Upper lobe of right lung (tissue), 1 donor: ENCODE results near the gene PTPN22. TPM values are rescaled to one million over a fixed set of nuclear protein-coding genes. Genes with fewer than 3 reads are reported as not detected.

Experiments
- ATAC-seq: fragments of 200-7000 bp; cut with Tn5 transposase; one replicate; pipeline ENCODE4 v1.9.1; 2020; ENCODE audit warnings: mild to moderate bottlenecking, moderate library complexity
- DNase-seq: peaks from one replicate; pipeline ENCODE4 v3.0.0-alpha.2; 2020
- H3K27ac ChIP-seq: fragments of 200-600 bp; one replicate; pipeline ENCODE4 v1.8.0; 2022
- H3K27me3 ChIP-seq: fragments of 200-600 bp; one replicate; pipeline ENCODE4 v1.8.0; 2022; ENCODE audit warnings: mild to moderate bottlenecking
- H3K36me3 ChIP-seq: fragments of 200-600 bp; one replicate; pipeline ENCODE4 v1.8.0; 2022
- H3K4me1 ChIP-seq: fragments of 200-600 bp; one replicate; pipeline ENCODE4 v1.8.0; 2022
- H3K4me3 ChIP-seq: fragments of 200-600 bp; one replicate; pipeline ENCODE4 v1.8.0; 2022; ENCODE audit warnings: mild to moderate bottlenecking
- H3K9me3 ChIP-seq: fragments of 200-600 bp; one replicate; pipeline ENCODE4 v1.8.0; 2022
- intact Hi-C: fragments of 100-400 bp; cut with DNase I; formaldehyde crosslinking; loops from one replicate; pipeline ENCODE4 v1.11.0; 2022
- total RNA-seq: library from RNA; stranded (reverse); fragmentation: NEBNext Ultra II Directional; extraction: Animal tissue kit (Norgen Biotek cat#: 25700); gene quantifications from one replicate; pipeline ENCODE4 v1.2.1, GENCODE V29; 2021
- TF ChIP-seq, protein P1 (sequence below): fragments of 200-600 bp; IDR thresholded peaks from one replicate; pipeline ENCODE4 v1.8.0; 2022; ENCODE audit warnings: antibody characterized with exemption
- donor health status: DM: no; HTN: yes; CAD: no; lungs with severe emphysema.

The PTPN22 gene
- total RNA-seq, 1 donor from 2014 or later = 12.2 TPM

DNA sequence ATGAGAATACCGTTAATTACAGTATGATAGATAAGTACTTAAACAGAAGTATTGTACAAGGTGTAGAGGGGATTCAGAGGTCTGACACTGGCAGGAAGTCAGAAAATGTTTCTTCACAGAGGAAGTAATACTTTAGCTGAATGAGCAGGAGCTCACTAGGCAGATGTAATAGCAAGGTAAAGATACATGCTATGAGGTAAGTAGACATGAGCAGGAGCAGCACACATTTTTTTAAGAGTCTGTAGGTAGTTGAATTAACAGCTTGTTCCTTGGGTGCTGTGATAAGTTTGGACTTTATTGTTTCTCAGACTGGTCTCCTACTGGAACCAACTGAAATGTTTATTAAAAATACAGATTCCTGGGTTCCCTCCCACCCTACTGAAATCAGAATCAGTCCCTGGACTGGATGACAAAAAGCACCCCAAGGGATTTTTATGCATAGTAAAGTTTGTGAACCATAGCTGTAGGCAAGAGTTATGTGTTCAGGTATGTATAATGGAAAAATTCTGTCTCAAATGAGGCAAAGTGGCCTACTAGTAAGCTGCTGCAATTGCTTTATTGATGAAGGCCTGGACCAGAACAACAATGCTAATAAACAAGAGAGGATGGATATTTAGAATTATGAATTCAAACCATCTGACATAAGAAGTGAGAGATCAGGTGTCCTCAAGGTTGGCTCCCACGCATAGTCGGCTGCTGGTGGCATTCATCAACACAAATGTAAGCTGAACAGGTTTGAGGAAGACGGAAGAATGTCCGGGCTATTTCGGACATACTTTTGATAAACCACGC, 32.2 kb upstream of the PTPN22 start:
- H3K27ac ChIP-seq = peak overlapping the region; percentile 88

DNA sequence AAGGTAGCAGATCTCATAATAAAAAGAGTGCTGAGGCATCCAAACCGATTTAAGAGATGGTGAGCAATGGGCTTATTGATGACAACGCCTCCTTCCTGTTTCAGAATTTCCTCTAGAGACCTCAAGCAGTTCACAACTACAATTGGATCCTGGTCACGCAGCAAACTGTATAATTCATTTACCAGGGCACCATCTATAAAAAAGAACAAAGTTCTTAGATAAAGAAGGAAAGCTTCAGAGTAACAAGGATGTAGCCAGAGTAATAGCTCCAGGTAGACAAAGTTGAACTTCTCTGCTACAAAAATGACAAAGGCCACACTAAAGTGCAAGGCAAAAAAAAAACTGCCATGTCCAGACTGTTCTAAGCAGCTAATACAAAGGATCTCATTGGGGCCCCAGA, 29.7 kb upstream of the PTPN22 start:
- ATAC-seq (no peak), DNase-seq (no peak)
- peaks cover 38% of the 10 kb centered on the region for H3K36me3 ChIP-seq
- intact Hi-C loops = no loop called here
- TF ChIP-seq, protein P1, sequence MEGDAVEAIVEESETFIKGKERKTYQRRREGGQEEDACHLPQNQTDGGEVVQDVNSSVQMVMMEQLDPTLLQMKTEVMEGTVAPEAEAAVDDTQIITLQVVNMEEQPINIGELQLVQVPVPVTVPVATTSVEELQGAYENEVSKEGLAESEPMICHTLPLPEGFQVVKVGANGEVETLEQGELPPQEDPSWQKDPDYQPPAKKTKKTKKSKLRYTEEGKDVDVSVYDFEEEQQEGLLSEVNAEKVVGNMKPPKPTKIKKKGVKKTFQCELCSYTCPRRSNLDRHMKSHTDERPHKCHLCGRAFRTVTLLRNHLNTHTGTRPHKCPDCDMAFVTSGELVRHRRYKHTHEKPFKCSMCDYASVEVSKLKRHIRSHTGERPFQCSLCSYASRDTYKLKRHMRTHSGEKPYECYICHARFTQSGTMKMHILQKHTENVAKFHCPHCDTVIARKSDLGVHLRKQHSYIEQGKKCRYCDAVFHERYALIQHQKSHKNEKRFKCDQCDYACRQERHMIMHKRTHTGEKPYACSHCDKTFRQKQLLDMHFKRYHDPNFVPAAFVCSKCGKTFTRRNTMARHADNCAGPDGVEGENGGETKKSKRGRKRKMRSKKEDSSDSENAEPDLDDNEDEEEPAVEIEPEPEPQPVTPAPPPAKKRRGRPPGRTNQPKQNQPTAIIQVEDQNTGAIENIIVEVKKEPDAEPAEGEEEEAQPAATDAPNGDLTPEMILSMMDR = no peak
- peaks cover 15% of the 10 kb centered on the region for H3K4me1 ChIP-seq
- no peak overlapping the region for H3K4me3 ChIP-seq
- no peak overlapping the region for H3K27ac ChIP-seq
- H3K9me3 ChIP-seq = no peaks in the 10 kb centered on the region
- H3K27me3 ChIP-seq = no peaks in the 10 kb centered on the region

More for the DNA sequence above, 32.2 kb upstream of the PTPN22 start:
- ATAC-seq (no peak), DNase-seq (no peak)
- intact Hi-C loops = no loop called here
- Histone ChIP-seq H3K4me1 (peaks cover 10% of the 10 kb centered on the region), H3K4me3 (peak overlapping the region; percentile 76), H3K9me3 (no peaks in the 10 kb centered on the region), H3K27me3 (no peaks in the 10 kb centered on the region), H3K36me3 (peaks cover 31% of the 10 kb centered on the region)
- TF ChIP-seq, protein P1 = no peak

DNA sequence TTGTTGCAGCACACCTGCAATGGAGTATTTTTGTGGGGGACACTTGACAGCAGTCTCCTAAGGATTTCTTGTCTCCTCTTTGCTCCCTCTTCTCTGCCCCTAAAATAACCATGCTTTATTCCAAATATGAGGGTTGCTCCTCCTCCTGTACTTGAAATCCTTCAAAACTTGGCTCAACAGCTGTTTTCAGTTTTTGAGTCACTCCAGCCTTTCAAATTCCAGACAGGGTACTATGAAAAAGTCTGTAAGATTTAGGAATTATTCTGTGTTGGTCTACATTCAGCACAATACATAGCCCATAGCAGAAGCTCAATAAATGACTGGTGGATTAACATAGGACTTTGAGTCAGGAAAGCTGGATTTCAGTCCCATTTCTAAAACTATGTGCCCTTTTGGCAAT, 27.6 kb upstream of the PTPN22 start:
- no peak overlapping the region for H3K4me3 ChIP-seq
- H3K9me3 ChIP-seq = no peaks in the 10 kb centered on the region
- no peaks in the 10 kb centered on the region for H3K27me3 ChIP-seq
- H3K4me1 ChIP-seq = peaks cover 15% of the 10 kb centered on the region
- ATAC-seq (no peak), DNase-seq (no peak)
- intact Hi-C loops = loop anchor here (10.0 kb wide), 1 partner anchor 64 kb away; no protein-coding TSS in a partner anchor
- peaks cover 52% of the 10 kb centered on the region for H3K36me3 ChIP-seq
- H3K27ac ChIP-seq = no peak overlapping the region
- TF ChIP-seq, protein P1 = no peak

DNA sequence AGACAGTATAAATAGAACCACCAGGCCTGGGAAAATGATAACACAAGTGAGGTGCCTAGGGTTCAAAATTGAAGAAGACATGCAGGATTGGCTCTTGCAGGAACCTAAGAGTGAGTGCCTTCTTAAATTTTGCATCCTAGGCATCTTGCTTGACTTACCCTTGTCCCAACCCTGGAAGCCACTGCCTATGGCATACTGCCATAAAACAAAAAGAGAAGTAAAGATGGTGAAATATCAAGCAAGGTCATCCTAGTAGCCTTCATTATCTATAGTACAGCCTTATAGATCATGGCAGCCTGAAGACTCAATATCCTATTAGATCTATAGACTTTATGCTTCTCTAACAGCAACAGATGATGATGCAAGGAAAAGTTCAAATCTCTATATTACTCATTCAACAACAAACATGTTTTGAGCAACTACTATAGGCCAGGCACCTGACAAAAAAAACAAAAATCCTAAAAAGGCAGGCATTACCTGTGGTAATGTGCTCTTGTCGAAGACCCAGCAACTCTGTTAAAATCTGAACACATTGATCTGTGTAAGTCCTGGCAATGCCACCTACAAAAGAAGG, 26.8 kb upstream of the PTPN22 start:
- Histone ChIP-seq H3K4me3 (no peak overlapping the region), H3K27me3 (no peaks in the 10 kb centered on the region), H3K27ac (no peak overlapping the region), H3K4me1 (peaks cover 8% of the 10 kb centered on the region), H3K36me3 (peaks cover 52% of the 10 kb centered on the region), H3K9me3 (no peaks in the 10 kb centered on the region)
- intact Hi-C loops = loop anchor here (10.0 kb wide), 1 partner anchor 64 kb away; no protein-coding TSS in a partner anchor
- ATAC-seq (peak; percentile 53), DNase-seq (no peak)
- TF ChIP-seq, protein P1 = no peak

DNA sequence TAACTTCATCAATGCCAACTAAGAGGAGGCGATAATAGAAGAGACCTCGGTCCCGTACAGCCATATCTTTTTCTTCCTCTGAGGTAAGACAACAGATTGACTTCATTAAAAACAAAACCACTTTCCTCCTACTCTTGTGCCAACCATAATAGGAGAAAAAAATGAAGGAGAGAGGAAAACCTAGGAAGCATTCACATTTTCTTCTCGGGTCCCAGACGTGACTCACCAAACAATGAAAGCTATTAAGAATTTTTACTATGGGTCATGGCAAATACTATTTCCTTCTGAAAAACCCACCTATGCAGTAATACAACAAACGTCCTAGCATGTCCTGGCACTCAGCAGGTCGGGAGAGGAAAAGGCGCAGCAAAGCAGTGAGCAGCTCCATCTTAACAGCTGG, 24.4 kb upstream of the PTPN22 start:
- TF ChIP-seq, protein P1 = no peak
- ATAC-seq (no peak), DNase-seq (no peak)
- peaks cover 4% of the 10 kb centered on the region for H3K4me1 ChIP-seq
- H3K27me3 ChIP-seq = no peaks in the 10 kb centered on the region
- no peak overlapping the region for H3K27ac ChIP-seq
- peaks cover 48% of the 10 kb centered on the region for H3K36me3 ChIP-seq
- H3K4me3 ChIP-seq = no peak overlapping the region
- intact Hi-C loops = loop anchor here (10.0 kb wide), 1 partner anchor 61 kb away; no protein-coding TSS in a partner anchor
- H3K9me3 ChIP-seq = no peaks in the 10 kb centered on the region
